Kidney (tissue), 14 donors: ENCODE measurements around the gene VILL. TPM values are rescaled to one million over a fixed set of nuclear protein-coding genes. Genes with fewer than 3 reads are reported as not detected.

Experiments used
- DNase-seq, 5 donors: peaks; one replicate each; pipeline ENCODE4 v3.0.0-alpha.2; 2013 to 2020
- FAIRE-seq: peaks from 2 replicates; lab custom pipeline; 2012; peaks lifted over from hg19 to GRCh38; lab: Jason Lieb, UNC
- H3K27ac ChIP-seq, 2 donors: one replicate each; pipeline ENCODE4 v1.7.0; 2013; ENCODE audit warnings: low read depth in 2 of 2, low read length in 2 of 2, inconsistent platforms in 1 of 2
- H3K27me3 ChIP-seq: one replicate; pipeline ENCODE4 v1.7.1; 2013; ENCODE audit warnings: low read length, inconsistent platforms; ENCODE audit not compliant: control insufficient read depth, insufficient read depth
- H3K36me3 ChIP-seq, 3 donors: one replicate each; pipeline versions ENCODE4 v1.7.0 to v1.7.1; 2013; ENCODE audit warnings: low read length in 3 of 3, control low read depth in 1 of 3, inconsistent platforms in 1 of 3; ENCODE audit not compliant: insufficient read depth in 3 of 3, control insufficient read depth in 2 of 3
- H3K4me1 ChIP-seq, 3 donors: one replicate each; pipeline versions ENCODE4 v1.7.0 to v1.7.1; 2013; ENCODE audit warnings: low read length in 3 of 3, inconsistent platforms in 1 of 3, low read depth in 1 of 3; ENCODE audit not compliant: control insufficient read depth in 2 of 3, insufficient read depth in 2 of 3
- H3K4me3 ChIP-seq, 3 donors: one replicate each; pipeline versions ENCODE4 v1.7.0 to v1.8.1; 2013; ENCODE audit warnings: low read length in 3 of 3, control low read depth in 1 of 3, inconsistent platforms in 1 of 3
- H3K9ac ChIP-seq, 3 donors: one replicate each; pipeline versions ENCODE4 v1.7.0 to v1.7.1; 2013; ENCODE audit warnings: low read length in 3 of 3, control low read depth in 1 of 3, inconsistent platforms in 1 of 3
- H3K9me3 ChIP-seq, 3 donors: one replicate each; pipeline versions ENCODE4 v1.7.0 to v1.7.1; 2013; ENCODE audit warnings: low read length in 3 of 3, control low read depth in 1 of 3, inconsistent platforms in 1 of 3; ENCODE audit not compliant: control insufficient read depth in 2 of 3, insufficient read depth in 1 of 3
- CTCF ChIP-seq: IDR thresholded peaks from 3 replicates; pipeline ENCODE4 v1.5.1; 2012; ENCODE audit warnings: mild to moderate bottlenecking, moderate library complexity, borderline replicate concordance; ENCODE audit not compliant: insufficient read depth; ENCODE audit errors: extremely low read depth
- intact Hi-C: fragments of 100-400 bp; cut with DNase I; formaldehyde crosslinking; loops from one replicate; pipeline ENCODE4 v1.11.1; 2022
- polyA plus RNA-seq: library from polyadenylated mRNA; stranded (reverse); fragments of 350-450 nt; fragmentation: Illumina TruSeq; extraction: RNeasy Lipid Tissue Mini Kit (QIAGEN cat#74804); gene quantifications from one replicate; pipeline ENCODE4 v1.2.3, GENCODE V29; 2014; ENCODE audit warnings: low read depth, low replicate concordance; ENCODE audit not compliant: insufficient read depth
- total RNA-seq: library from RNA; stranded (reverse); fragmentation: NEBNext Ultra II Directional; extraction: Animal tissue kit (Norgen Biotek cat#: 25700); gene quantifications from one replicate; pipeline ENCODE4 v1.2.1, GENCODE V29; 2021
- donor health status: control.
- donor health status: control.
- donor health status: control.
- donor health status: control.
- donor health status: control.
- donor health status: DM: yes; HTN: yes; CAD: no.
- donor health status: Normal renal cell carcinoma (clear cell type).

VILL gene
- total and polyA plus RNA-seq, 2 donors from 2014 or later = 7.4 to 7.6 TPM

GRCh38 chr3:38027466-38028465, 37.2 kb downstream of the VILL start:
- no peak overlapping the region for H3K4me3 ChIP-seq
- FAIRE-seq = no peak
- H3K27ac ChIP-seq = no peak overlapping the region
- no peak for TF ChIP-seq CTCF
- no peaks in the 10 kb centered on the region for H3K36me3 ChIP-seq
- H3K9me3 ChIP-seq = no peaks in the 10 kb centered on the region
- DNase-seq = no peak
- no peak overlapping the region for H3K9ac ChIP-seq
- peaks cover 2 to 15% (median 6%) of the 10 kb centered on the region in 3 donors for H3K4me1 ChIP-seq
- no peaks in the 10 kb centered on the region for H3K27me3 ChIP-seq
- intact Hi-C loops = no loop called here

- TF ChIP-seq CTCF = no peak
- Histone ChIP-seq H3K9ac (peak overlapping the region in 1 of 3 donors; percentile 65), H3K4me1 (peaks cover 2 to 10% (median 6%) of the 10 kb centered on the region in 3 donors), H3K27me3 (no peaks in the 10 kb centered on the region), H3K36me3 (no peaks in the 10 kb centered on the region), H3K9me3 (no peaks in the 10 kb centered on the region), H3K27ac (peak overlapping the region in 1 of 2 donors; percentile 78), H3K4me3 (peak overlapping the region; percentile 24 to 76 (median 38))
- FAIRE-seq (no peak), DNase-seq (peak in 3 of 5 donors; percentile 37 to 81 (median 52))
- intact Hi-C loops = no loop called here
These were observed 38.2 kb downstream of the VILL start for GRCh38 chr3:38028621-38029361.

- peak within 1 kb of the TSS; percentile 83 to 88 for H3K27ac ChIP-seq
- H3K36me3 ChIP-seq = no peaks in the 10 kb centered on the region
- no peaks in the 10 kb centered on the region for H3K27me3 ChIP-seq
- intact Hi-C loops = no loop called here
- FAIRE-seq = no peak
- H3K9me3 ChIP-seq = no peaks in the 10 kb centered on the region
- H3K4me1 ChIP-seq = peaks cover 2 to 9% (median 6%) of the 10 kb centered on the region in 3 donors
- DNase-seq = peak; percentile 83 to 96 (median 86)
- H3K4me3 ChIP-seq = peak within 1 kb of the TSS; percentile 64 to 76 (median 68)
- peak within 1 kb of the TSS; percentile 44 to 87 (median 72) for H3K9ac ChIP-seq
- no peak for TF ChIP-seq CTCF
These were observed 39.0 kb downstream of the VILL start, which contains the start of gene PLCD1 for GRCh38 chr3:38029400-38030125. Gene PLCD1 (minus strand): TSS chr3:38029642. CDS start chr3:38029539, 103 bp downstream.
